Uterus (tissue), 2 donors: ENCODE results near the gene INF2.

ENCODE experiments used
- CTCF ChIP-seq, 4 experiments: fragments of 200-600 bp in 2 of 4; fragments of 450-650 bp in 2 of 4; sonication (generic) in 2 of 4; IDR thresholded peaks; one replicate each; pipeline ENCODE4 v1.5.1; 2016 to 2019; ENCODE audit warnings: antibody characterized with exemption in 4 of 4, mild to moderate bottlenecking in 2 of 4, moderate library complexity in 1 of 4
- POLR2A ChIP-seq, 2 donors: fragments of 450-650 bp; IDR thresholded peaks; one replicate each; pipeline ENCODE4 v1.6.1; 2016; ENCODE audit warnings: antibody characterized with exemption in 2 of 2, mild to moderate bottlenecking in 1 of 2, moderate library complexity in 1 of 2

GRCh38 chr14:104725772-104726548 lies 36.5 kb downstream of the INF2 start:
- TF ChIP-seq CTCF (IDR thresholded peaks at IDR 0.05) (no peak), POLR2A (IDR thresholded peaks at IDR 0.05) (no peak)
